ENCODE measurements around the gene KERA. TPM values are rescaled to one million over a fixed set of nuclear protein-coding genes. Genes with fewer than 3 reads are reported as not detected.

KERA gene, protein sequence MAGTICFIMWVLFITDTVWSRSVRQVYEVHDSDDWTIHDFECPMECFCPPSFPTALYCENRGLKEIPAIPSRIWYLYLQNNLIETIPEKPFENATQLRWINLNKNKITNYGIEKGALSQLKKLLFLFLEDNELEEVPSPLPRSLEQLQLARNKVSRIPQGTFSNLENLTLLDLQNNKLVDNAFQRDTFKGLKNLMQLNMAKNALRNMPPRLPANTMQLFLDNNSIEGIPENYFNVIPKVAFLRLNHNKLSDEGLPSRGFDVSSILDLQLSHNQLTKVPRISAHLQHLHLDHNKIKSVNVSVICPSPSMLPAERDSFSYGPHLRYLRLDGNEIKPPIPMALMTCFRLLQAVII
- not detected in 5 replicates for total RNA-seq (2022; extraction: Qiagen RNA extraction; ENCODE audit: low read depth)

DNA sequence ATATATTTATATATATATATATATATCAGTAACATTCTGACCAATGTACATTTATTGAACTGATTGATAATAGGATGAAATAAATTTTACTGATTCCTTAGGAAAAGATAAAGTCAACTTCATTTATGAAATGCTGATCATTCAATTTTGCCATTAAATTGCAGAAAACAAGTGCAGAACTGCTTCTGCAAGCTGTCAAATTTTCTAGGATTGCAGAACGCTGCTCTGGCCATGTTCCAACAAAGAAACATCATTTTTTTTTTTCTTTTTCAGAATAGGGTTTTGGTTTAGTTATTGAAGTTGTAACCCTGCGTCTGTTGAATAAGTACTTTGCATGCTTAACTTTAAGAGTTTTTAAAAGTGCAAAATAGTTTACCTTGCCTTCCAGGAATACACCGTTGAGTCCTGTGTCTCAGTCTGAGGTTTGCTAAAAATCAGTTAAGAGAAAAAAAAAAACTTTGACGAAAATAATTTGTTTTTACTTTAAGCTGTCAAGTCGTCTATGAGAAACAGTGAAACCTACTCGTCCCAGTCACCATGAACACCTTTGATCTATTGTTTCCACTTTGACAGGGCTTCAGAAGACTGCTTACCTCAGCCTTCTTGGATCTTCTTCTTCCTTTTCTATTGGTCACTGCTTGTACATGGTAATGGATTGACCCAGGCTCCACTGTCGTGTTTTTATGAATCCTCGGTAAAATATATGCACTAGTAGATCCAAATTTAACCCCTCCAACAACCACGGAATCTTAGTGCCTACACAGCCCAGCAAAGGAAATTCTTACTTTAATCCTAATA lies at the start of gene KERA:
Gene KERA, minus strand, starts transcription at position 657 of the 798 bp plus-strand sequence. CDS start 1,743 bp downstream, outside the sequence.

DNA sequence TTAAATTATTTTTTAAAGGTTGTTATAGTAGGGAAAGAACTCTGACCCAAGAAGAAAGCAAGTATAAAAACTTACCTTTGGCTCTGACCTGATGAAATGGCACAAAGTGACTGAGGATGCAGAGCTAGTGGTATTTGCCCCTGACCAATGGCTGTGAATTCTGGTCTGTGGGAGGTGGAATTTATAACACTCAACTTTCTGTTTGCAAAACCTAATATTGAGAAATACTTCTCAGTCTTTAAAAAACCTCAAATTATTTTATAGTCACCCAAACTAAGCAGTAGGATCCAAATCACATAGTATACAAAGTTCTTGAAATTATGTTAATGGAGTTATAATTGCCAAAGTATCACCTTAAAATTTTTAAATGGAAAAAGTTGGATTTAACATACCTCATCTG lies 53.0 kb downstream of the KERA start, which contains the start of gene EPYC:
Gene EPYC, minus strand, starts transcription at position 101 of the 400 bp plus-strand sequence. CDS start 2,407 bp downstream, outside the sequence.

Other genes starting within 250 kb of the KERA start
- not detected in 5 replicates for gene CCER1, start 102.8 kb downstream of the KERA start, total RNA-seq (2022; extraction: Qiagen RNA extraction; ENCODE audit: low read depth)
- gene EPYC, start 53.1 kb downstream of the KERA start, total RNA-seq (2022; extraction: Qiagen RNA extraction; ENCODE audit: low read depth) = not detected in 5 replicates
- 0.14 to 0.25 TPM (median 0.24 TPM) in 5 replicates for gene LUM, start 53.5 kb upstream of the KERA start, total RNA-seq (2022; extraction: Qiagen RNA extraction; ENCODE audit: low read depth)
- not detected in 5 replicates for gene DCN, start 124.8 kb upstream of the KERA start, total RNA-seq (2022; extraction: Qiagen RNA extraction; ENCODE audit: low read depth)

Measured in A549 treated with RU486 at 1 μM for 4 hours (cell line).